Erythroblast (primary cell): ENCODE measurements around the gene B4GALT3.

Source experiments
- DNase-seq, 2 experiments: peaks; one replicate each; lab custom pipeline; 2025; lab: John Stamatoyannopoulos, UW
- GATA1 ChIP-seq: IDR thresholded peaks from 2 replicates; pipeline ENCODE4 v1.6.1; 2011; ENCODE audit warnings: low read depth, mild to moderate bottlenecking, control low read depth, low read length, moderate library complexity
- POLR2A ChIP-seq: IDR thresholded peaks from 2 replicates; pipeline ENCODE4 v1.6.1; 2011; ENCODE audit warnings: mild to moderate bottlenecking, low read length

Gene B4GALT3

GRCh38 chr1:161128591-161129420 is 48.5 kb downstream of the B4GALT3 start:
- TF ChIP-seq GATA1: no peak
- no peak for TF ChIP-seq POLR2A

GRCh38 chr1:161127649-161128048 is 49.7 kb downstream of the B4GALT3 start:
- TF ChIP-seq GATA1: no peak
- peak; percentile 19 for TF ChIP-seq POLR2A
- no peak for DNase-seq

More at GRCh38 chr1:161128591-161129420, 48.5 kb downstream of the B4GALT3 start:
- peak in 1 of 2 experiments; percentile 15 for DNase-seq

- TF ChIP-seq GATA1: no peak
- no peak for TF ChIP-seq POLR2A
- DNase-seq: no peak
Measured at GRCh38 chr1:161122967-161123366, 54.3 kb downstream of the B4GALT3 start.

- DNase-seq: no peak
- no peak for TF ChIP-seq POLR2A
- no peak for TF ChIP-seq GATA1
Measured at GRCh38 chr1:161121834-161122233, 55.5 kb downstream of the B4GALT3 start.
